ENCODE measurements around the gene OR13C9.

GRCh38 chr9:104618104-104618503 lies at the start of gene OR13C9:
- no peak for TF ChIP-seq CTCF (IDR thresholded peaks at IDR 0.05)
- TF ChIP-seq POLR2A (IDR thresholded peaks at IDR 0.05): no peak
- TF ChIP-seq POLR2AphosphoS5 (IDR thresholded peaks at IDR 0.05): no peak
- TF ChIP-seq EP300 (IDR thresholded peaks at IDR 0.05): no peak
